Smooth muscle cell (in vitro differentiated cells): ENCODE results near the gene LRFN3. TPM values are rescaled to one million over a fixed set of nuclear protein-coding genes. Genes with fewer than 3 reads are reported as not detected.

Source experiments
- DNase-seq: peaks from one replicate; lab custom pipeline; 2025; ENCODE audit not compliant: unreplicated experiment; lab: John Stamatoyannopoulos, UW
- H2AFZ ChIP-seq: fragments of 200-600 bp; sonication (generic); 2 replicates; pipeline ENCODE4 v1.6.0; 2016; ENCODE audit warnings: antibody characterized with exemption, low read depth, mild to moderate bottlenecking
- H3F3A ChIP-seq: fragments of 200-600 bp; sonication (generic); 2 replicates; pipeline ENCODE4 v1.6.0; 2017; ENCODE audit warnings: antibody characterized with exemption, low read depth
- H3K27ac ChIP-seq: fragments of 200-600 bp; sonication (generic); 2 replicates; pipeline ENCODE4 v1.5.1; 2016; ENCODE audit warnings: low read depth, mild to moderate bottlenecking
- H3K27me3 ChIP-seq: fragments of 200-600 bp; sonication (generic); 2 replicates; pipeline ENCODE4 v1.6.1; 2016; ENCODE audit warnings: low read depth, mild to moderate bottlenecking
- H3K36me3 ChIP-seq: fragments of 200-600 bp; sonication (generic); 2 replicates; pipeline ENCODE4 v1.5.1; 2016; ENCODE audit warnings: low read depth
- H3K4me1 ChIP-seq: fragments of 200-600 bp; sonication (generic); 2 replicates; pipeline ENCODE4 v1.5.1; 2016; ENCODE audit warnings: low read depth
- H3K4me2 ChIP-seq: fragments of 200-600 bp; sonication (generic); 2 replicates; pipeline ENCODE4 v1.6.0; 2016; ENCODE audit warnings: mild to moderate bottlenecking
- H3K4me3 ChIP-seq: fragments of 200-600 bp; sonication (generic); 2 replicates; pipeline ENCODE4 v1.5.1; 2016; ENCODE audit warnings: mild to moderate bottlenecking
- H3K79me2 ChIP-seq: fragments of 200-600 bp; sonication (generic); 2 replicates; pipeline ENCODE4 v1.6.0; 2016; ENCODE audit warnings: low read depth, mild to moderate bottlenecking
- H3K9ac ChIP-seq: fragments of 200-600 bp; sonication (generic); 2 replicates; pipeline ENCODE4 v1.6.0; 2016; ENCODE audit warnings: low read depth
- H3K9me3 ChIP-seq: fragments of 200-600 bp; sonication (generic); replicated peaks from 2 replicates; pipeline ENCODE4 v1.5.1; 2016; ENCODE audit warnings: low read depth
- H4K20me1 ChIP-seq: fragments of 200-600 bp; sonication (generic); 2 replicates; pipeline ENCODE4 v1.6.0; 2016; ENCODE audit warnings: low read depth
- WGBS: methylation state at CpG from one replicate; pipeline ENCODE4 v1.1.7; 2016; ENCODE audit warnings: low lambda C conversion rate; 5-methylcytosine and 5-hydroxymethylcytosine counted together
- polyA plus RNA-seq: library from polyadenylated mRNA; unstranded; fragments of >200 nt; fragmentation: Nextera tagmentation; extraction: Ambion mirVana; gene quantifications from 2 replicates; pipeline ENCODE4 v1.2.1, GENCODE V29; 2016
- total RNA-seq: library from RNA; depleted of rRNA; stranded (reverse); fragments of >200 nt; gene quantifications from 2 replicates; pipeline ENCODE4 v1.2.3, GENCODE V29; 2014
- TF ChIP-seq, protein P1 (sequence below): fragments of 200-600 bp; sonication (generic); IDR thresholded peaks from 2 replicates; pipeline ENCODE4 v1.5.1; 2017; ENCODE audit warnings: borderline replicate concordance, mild to moderate bottlenecking, antibody characterized with exemption; ENCODE audit not compliant: insufficient read depth, poor library complexity, severe bottlenecking

The LRFN3 gene
- total and polyA plus RNA-seq, 2 experiments from 2014 or later, result 6.2 to 15.5 TPM

DNA sequence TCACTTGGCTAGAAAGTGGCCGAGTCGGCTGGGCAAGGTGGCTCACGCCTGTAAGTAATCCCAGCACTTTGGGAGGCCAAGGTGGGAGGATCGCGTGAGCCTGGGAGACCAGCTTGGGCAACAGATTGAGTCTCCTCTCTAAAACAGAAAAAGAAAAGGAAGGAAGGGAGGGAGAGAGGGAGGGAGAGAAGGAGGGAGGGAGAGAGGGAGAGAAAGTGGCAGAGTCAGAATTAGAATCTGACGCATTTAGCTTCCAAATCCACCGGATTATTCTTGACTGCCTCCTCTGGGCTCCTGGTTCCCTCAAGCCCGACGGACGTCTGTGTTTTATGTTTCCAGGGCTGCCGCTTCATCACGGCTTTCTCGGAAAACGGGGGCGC is 22.5 kb downstream of the LRFN3 start:
- DNase-seq, result no peak

DNA sequence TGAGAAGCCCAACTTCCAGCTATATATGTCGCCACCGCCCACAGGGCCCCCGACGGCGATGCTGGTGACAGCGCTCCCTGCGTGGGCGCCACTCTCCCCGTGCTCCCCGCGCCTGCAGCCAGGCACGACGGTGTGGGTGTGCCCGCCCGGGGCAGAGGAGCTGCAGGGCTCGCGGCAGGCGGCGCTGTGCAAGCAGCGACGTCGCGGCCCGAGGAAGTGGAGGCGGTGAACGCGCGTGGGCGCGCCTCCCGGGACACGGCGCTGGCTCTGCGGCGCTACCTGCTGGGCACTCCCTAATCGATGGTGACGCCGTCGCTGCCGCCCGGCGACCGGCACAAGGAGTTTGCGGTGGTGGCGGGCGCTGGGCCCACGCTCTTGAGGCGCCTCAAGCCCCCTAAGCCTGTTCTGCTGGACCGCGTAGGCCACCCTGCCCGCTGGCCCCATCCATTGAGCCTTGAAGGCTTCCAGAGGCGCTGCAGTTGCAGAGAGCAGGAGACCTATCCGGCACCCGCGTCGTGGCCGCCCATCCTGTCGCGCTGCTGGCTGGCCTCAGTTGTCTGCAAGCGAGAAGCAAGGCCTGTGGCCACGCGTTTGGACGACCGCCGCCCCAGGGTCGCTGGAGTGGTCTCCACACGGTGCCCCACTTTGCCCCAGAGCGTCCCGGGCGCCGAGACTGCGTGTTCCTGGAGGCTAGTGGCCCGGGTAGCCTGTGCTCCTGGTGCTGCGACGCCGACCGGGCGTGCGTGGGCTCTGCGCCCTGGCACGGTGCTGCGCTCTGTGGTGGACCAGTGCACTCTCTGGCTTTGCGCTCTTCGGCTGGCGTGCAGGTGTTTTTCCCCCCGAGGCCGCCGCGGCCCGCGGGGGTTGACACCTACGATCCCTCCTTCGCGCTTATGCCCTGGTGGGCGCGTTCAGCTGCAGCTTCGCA is 23.1 kb downstream of the LRFN3 start:
- H3K4me1 ChIP-seq, result no peaks in the 10 kb centered on the region
- no peaks in the 10 kb centered on the region for H3F3A ChIP-seq
- H3K9me3 ChIP-seq, result no peaks in the 10 kb centered on the region
- no peaks in the 10 kb centered on the region for H4K20me1 ChIP-seq
- no peaks in the 10 kb centered on the region for H3K36me3 ChIP-seq
- no peak overlapping the region for H3K4me3 ChIP-seq
- H3K4me2 ChIP-seq, result peak overlapping the region; percentile 32
- no peak overlapping the region for H2AFZ ChIP-seq
- H3K9ac ChIP-seq, result no peak overlapping the region
- TF ChIP-seq, protein P1, sequence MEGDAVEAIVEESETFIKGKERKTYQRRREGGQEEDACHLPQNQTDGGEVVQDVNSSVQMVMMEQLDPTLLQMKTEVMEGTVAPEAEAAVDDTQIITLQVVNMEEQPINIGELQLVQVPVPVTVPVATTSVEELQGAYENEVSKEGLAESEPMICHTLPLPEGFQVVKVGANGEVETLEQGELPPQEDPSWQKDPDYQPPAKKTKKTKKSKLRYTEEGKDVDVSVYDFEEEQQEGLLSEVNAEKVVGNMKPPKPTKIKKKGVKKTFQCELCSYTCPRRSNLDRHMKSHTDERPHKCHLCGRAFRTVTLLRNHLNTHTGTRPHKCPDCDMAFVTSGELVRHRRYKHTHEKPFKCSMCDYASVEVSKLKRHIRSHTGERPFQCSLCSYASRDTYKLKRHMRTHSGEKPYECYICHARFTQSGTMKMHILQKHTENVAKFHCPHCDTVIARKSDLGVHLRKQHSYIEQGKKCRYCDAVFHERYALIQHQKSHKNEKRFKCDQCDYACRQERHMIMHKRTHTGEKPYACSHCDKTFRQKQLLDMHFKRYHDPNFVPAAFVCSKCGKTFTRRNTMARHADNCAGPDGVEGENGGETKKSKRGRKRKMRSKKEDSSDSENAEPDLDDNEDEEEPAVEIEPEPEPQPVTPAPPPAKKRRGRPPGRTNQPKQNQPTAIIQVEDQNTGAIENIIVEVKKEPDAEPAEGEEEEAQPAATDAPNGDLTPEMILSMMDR, result peak; percentile 24
- H3K27me3 ChIP-seq, result peaks cover 41% of the 10 kb centered on the region
- no peak for DNase-seq
- no peak overlapping the region for H3K27ac ChIP-seq
- no peaks in the 10 kb centered on the region for H3K79me2 ChIP-seq
- WGBS, result 21% methylated on average over 82 of the region's 97 CpGs

More for the DNA sequence above, 22.5 kb downstream of the LRFN3 start:
- Histone ChIP-seq H3K36me3 (no peaks in the 10 kb centered on the region), H3K27me3 (peaks cover 41% of the 10 kb centered on the region), H3K4me1 (no peaks in the 10 kb centered on the region), H3F3A (no peaks in the 10 kb centered on the region), H2AFZ (no peak overlapping the region), H3K4me2 (peak overlapping the region; percentile 32), H3K79me2 (no peaks in the 10 kb centered on the region), H3K9me3 (no peaks in the 10 kb centered on the region), H3K4me3 (no peak overlapping the region), H3K27ac (no peak overlapping the region), H4K20me1 (no peaks in the 10 kb centered on the region), H3K9ac (no peak overlapping the region)
- WGBS, result 37% methylated on average over 13 of the region's 15 CpGs
- TF ChIP-seq, protein P1, result no peak

DNA sequence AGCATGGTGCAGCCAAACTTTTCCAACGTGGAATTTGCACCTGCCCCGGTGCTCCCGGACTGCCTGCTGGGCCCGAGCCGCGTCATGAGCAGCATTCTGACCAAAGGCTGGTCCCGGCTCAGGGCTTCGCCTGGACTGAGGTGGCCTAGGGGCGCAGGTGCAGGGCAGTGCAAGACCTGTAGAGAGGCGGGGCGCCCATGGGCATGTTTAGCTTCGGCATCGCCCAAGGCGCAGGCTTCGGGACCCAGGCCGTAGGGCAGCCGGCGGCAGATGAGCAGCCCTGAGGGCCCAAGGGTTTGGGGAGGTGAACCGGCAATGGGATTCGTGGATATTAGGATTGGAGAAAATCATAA is 23.8 kb downstream of the LRFN3 start:
- H3K27me3 ChIP-seq, result peaks cover 41% of the 10 kb centered on the region
- no peak overlapping the region for H3K9ac ChIP-seq
- DNase-seq, result no peak
- no peaks in the 10 kb centered on the region for H3K4me1 ChIP-seq
- H4K20me1 ChIP-seq, result no peaks in the 10 kb centered on the region
- H3F3A ChIP-seq, result no peaks in the 10 kb centered on the region
- no peak overlapping the region for H3K4me2 ChIP-seq
- H3K79me2 ChIP-seq, result no peaks in the 10 kb centered on the region
- 74% methylated on average over 18 of the region's 20 CpGs for WGBS
- H3K4me3 ChIP-seq, result no peak overlapping the region
- no peak overlapping the region for H3K27ac ChIP-seq
- TF ChIP-seq, protein P1, result no peak
- no peaks in the 10 kb centered on the region for H3K36me3 ChIP-seq
- H2AFZ ChIP-seq, result no peak overlapping the region
- H3K9me3 ChIP-seq, result no peaks in the 10 kb centered on the region
